Lower lobe of right lung (tissue), 2 donors: Measurements from ENCODE around the gene ERN1. TPM values are rescaled to one million over a fixed set of nuclear protein-coding genes. Genes with fewer than 3 reads are reported as not detected.

Experiments used
- ATAC-seq, 2 donors: fragments of 200-7000 bp; cut with Tn5 transposase; one replicate each; pipeline ENCODE4 v1.9.1; 2020 to 2022; ENCODE audit warnings: mild to moderate bottlenecking in 2 of 2, moderate library complexity in 2 of 2
- DNase-seq: peaks from one replicate; pipeline ENCODE4 v3.0.0-alpha.2; 2020
- H3K27ac ChIP-seq: fragments of 200-600 bp; one replicate; pipeline ENCODE4 v1.8.0; 2022
- H3K27me3 ChIP-seq: fragments of 200-600 bp; one replicate; pipeline ENCODE4 v1.8.0; 2022; ENCODE audit warnings: low read depth
- H3K36me3 ChIP-seq: fragments of 200-600 bp; one replicate; pipeline ENCODE4 v1.8.0; 2022; ENCODE audit warnings: mild to moderate bottlenecking
- H3K4me1 ChIP-seq: fragments of 200-600 bp; one replicate; pipeline ENCODE4 v1.8.0; 2022
- H3K4me3 ChIP-seq: fragments of 200-600 bp; one replicate; pipeline ENCODE4 v1.8.0; 2022; ENCODE audit warnings: mild to moderate bottlenecking
- H3K9me3 ChIP-seq: fragments of 200-600 bp; one replicate; pipeline ENCODE4 v1.8.0; 2022
- CTCF ChIP-seq: fragments of 200-600 bp; IDR thresholded peaks from one replicate; pipeline ENCODE4 v1.8.0; 2022; ENCODE audit warnings: antibody characterized with exemption, mild to moderate bottlenecking
- intact Hi-C: fragments of 100-400 bp; cut with DNase I; formaldehyde crosslinking; loops from one replicate; pipeline ENCODE4 v1.11.0; 2022
- total RNA-seq: library from RNA; stranded (reverse); fragmentation: NEBNext Ultra II Directional; extraction: Animal tissue kit (Norgen Biotek cat#: 25700); gene quantifications from one replicate; pipeline ENCODE4 v1.2.1, GENCODE V29; 2021
- donor health status: DM: no; HTN: yes; CAD: no; lungs with severe emphysema.

Gene ERN1
- total RNA-seq, 1 donor from 2014 or later, result 39.7 TPM

GRCh38 chr17:63989622-63990345 lies 140.2 kb downstream of the ERN1 start:
- H3K4me3 ChIP-seq, result no peak overlapping the region
- H3K27ac ChIP-seq, result no peak overlapping the region
- no peaks in the 10 kb centered on the region for H3K36me3 ChIP-seq
- no peak for TF ChIP-seq CTCF
- no peaks in the 10 kb centered on the region for H3K9me3 ChIP-seq
- H3K27me3 ChIP-seq, result peaks cover 6% of the 10 kb centered on the region
- intact Hi-C loops, result no loop called here
- peaks cover 36% of the 10 kb centered on the region for H3K4me1 ChIP-seq
- DNase-seq (peak; percentile 22), ATAC-seq (peak in 1 of 2 donors; percentile 4)

Other genes with a start within 250 kb of the ERN1 start
- gene GH2, start 248.2 kb downstream of the ERN1 start, total RNA-seq, result not detected
- not detected for gene CSH1, start 233.6 kb downstream of the ERN1 start, total RNA-seq
- gene CSHL1, start 218.9 kb downstream of the ERN1 start, total RNA-seq, result not detected
- gene GH1, start 211.3 kb downstream of the ERN1 start, total RNA-seq, result not detected
- 4.7 TPM for gene CD79B, start 197.8 kb downstream of the ERN1 start, total RNA-seq
- 0.18 TPM for gene SCN4A, start 157.2 kb downstream of the ERN1 start, total RNA-seq
- 11.3 TPM for gene PRR29, start 131.8 kb downstream of the ERN1 start, total RNA-seq
- 69.2 TPM for gene ICAM2, start 109.5 kb downstream of the ERN1 start, total RNA-seq
- gene TEX2, start 133.1 kb upstream of the ERN1 start, total RNA-seq, result 41.3 TPM